K562 (cell line): Measurements from ENCODE around the gene DCUN1D3.
A peak's percentile ranks its signal among the peaks of the same experiment; 100 is the strongest.

Experiments
- E2F6 ChIP-seq, 2 experiments: IDR thresholded peaks; 2 replicates each; pipeline ENCODE4 v1.6.1; 2011; ENCODE audit warnings: borderline replicate concordance in 1 of 2, control low read depth in 1 of 2, low read depth in 1 of 2, low read length in 1 of 2, mild to moderate bottlenecking in 1 of 2, mixed read lengths in 1 of 2, moderate library complexity in 1 of 2; ENCODE audit not compliant: insufficient read depth in 1 of 2, insufficient read length in 1 of 2, poor library complexity in 1 of 2, severe bottlenecking in 1 of 2; ENCODE audit errors: extremely low read depth in 1 of 2
- ELF4 ChIP-seq: fragments of 450-650 bp; formaldehyde crosslinking; IDR thresholded peaks from 2 replicates; pipeline ENCODE4 v1.4.0; 2022; ENCODE audit warnings: missing genetic modification characterization
- ERF ChIP-seq: fragments of 450-650 bp; formaldehyde crosslinking; IDR thresholded peaks from 2 replicates; pipeline ENCODE4 v1.4.0; 2020; ENCODE audit warnings: mild to moderate bottlenecking, mixed read lengths
- ETV6 ChIP-seq, 3 experiments: fragments of 150-350 bp in 1 of 3; sonication (generic) in 1 of 3; formaldehyde crosslinking in 1 of 3; IDR thresholded peaks; 2 replicates each; pipeline versions ENCODE4 v1.6.1 to v1.8.0; 2014 to 2022; ENCODE audit warnings: borderline replicate concordance in 2 of 3, low read depth in 2 of 3, antibody characterized with exemption in 1 of 3, low read length in 1 of 3, mild to moderate bottlenecking in 1 of 3, missing genetic modification reagents in 1 of 3
- FOXA3 ChIP-seq, 2 experiments: fragments of 450-650 bp in 1 of 2; sonication (generic) in 1 of 2; formaldehyde crosslinking; IDR thresholded peaks in 1 of 2; conservative IDR thresholded peaks in 1 of 2; 2 replicates each; pipeline versions ENCODE4 v1.4.0 to v1.8.0; 2020 to 2022; ENCODE audit warnings: mild to moderate bottlenecking in 2 of 2, missing genetic modification reagents in 1 of 2
- NR2C1 ChIP-seq, 2 experiments: fragments of 450-650 bp; IDR thresholded peaks; 2 replicates each; pipeline ENCODE4 v1.6.1; 2017; ENCODE audit warnings: mild to moderate bottlenecking in 2 of 2, antibody characterized with exemption in 1 of 2, inconsistent platforms in 1 of 2, missing compliant biosample characterization in 1 of 2, missing genetic modification characterization in 1 of 2
- POU5F1 ChIP-seq: fragments of 150-350 bp; IDR thresholded peaks from 2 replicates; pipeline ENCODE4 v1.6.1; 2014; ENCODE audit warnings: borderline replicate concordance, low read length, low read depth, mild to moderate bottlenecking; ENCODE audit not compliant: partially characterized antibody
- TAF1 ChIP-seq: IDR thresholded peaks from 2 replicates; pipeline ENCODE4 v1.6.1; 2011; ENCODE audit warnings: mild to moderate bottlenecking, low read length, moderate library complexity; ENCODE audit not compliant: insufficient read depth, control insufficient read depth, severe bottlenecking; ENCODE audit errors: extremely low read depth
- YY1 ChIP-seq, 3 experiments: IDR thresholded peaks; 2 replicates each; pipeline ENCODE4 v1.6.1; 2011; ENCODE audit warnings: low read length in 2 of 3, mild to moderate bottlenecking in 2 of 3, moderate library complexity in 2 of 3, borderline replicate concordance in 1 of 3, control low read depth in 1 of 3, low read depth in 1 of 3; ENCODE audit not compliant: insufficient read depth in 3 of 3, insufficient replicate concordance in 2 of 3, control insufficient read depth in 1 of 3, insufficient read length in 1 of 3; ENCODE audit errors: extremely low read depth in 1 of 3
- TF ChIP-seq, protein P1 (sequence below): fragments of 250-450 bp; sonication (Bioruptor Pico); IDR thresholded peaks from 2 replicates; pipeline ENCODE4 v1.4.0; 2020; ENCODE audit warnings: mild to moderate bottlenecking
- TF ChIP-seq, protein P2 (sequence below): sonication (generic); formaldehyde crosslinking; IDR thresholded peaks from 2 replicates; pipeline ENCODE4 v1.8.1; 2022; ENCODE audit warnings: missing genetic modification reagents
- TF ChIP-seq, protein P3 (sequence below): sonication (generic); formaldehyde crosslinking; IDR thresholded peaks from 2 replicates; pipeline ENCODE4 v1.5.0; 2020; ENCODE audit warnings: missing genetic modification reagents

- TF ChIP-seq POU5F1 (no peak), ERF (CRISPR knock-in tag) (no peak), E2F6 (IDR thresholded peaks at IDR 0.05; ENCODE audit: borderline replicate concordance in 1 of 2, extremely low read depth in 1 of 2, insufficient read depth in 1 of 2, insufficient read length in 1 of 2, low read depth in 1 of 2, low read length in 1 of 2, poor library complexity in 1 of 2, severe bottlenecking in 1 of 2) (no peak), YY1 (IDR thresholded peaks at IDR 0.05; ENCODE audit: borderline replicate concordance in 1 of 3, control insufficient read depth in 1 of 3, extremely low read depth in 1 of 3, insufficient read depth in 3 of 3, insufficient read length in 1 of 3, insufficient replicate concordance in 2 of 3, low read depth in 1 of 3, low read length in 2 of 3) (peak in 1 of 3 experiments; percentile 29), NR2C1 (IDR thresholded peaks at IDR 0.05) (no peak), NR2C1 (tag; IDR thresholded peaks at IDR 0.05) (no peak), TAF1 (no peak), ETV6 (IDR thresholded peaks at IDR 0.05; ENCODE audit: borderline replicate concordance in 1 of 2, low read depth in 2 of 2, low read length in 1 of 2) (no peak), ETV6 (CRISPR knock-in tag; IDR thresholded peaks at IDR 0.05; ENCODE audit: borderline replicate concordance) (no peak), FOXA3 (CRISPR knock-in tag; conservative IDR thresholded peaks at IDR 0.05 in 1 of 2, IDR thresholded peaks at IDR 0.05 in 1 of 2) (no peak), ELF4 (no peak)
- TF ChIP-seq, protein P1, sequence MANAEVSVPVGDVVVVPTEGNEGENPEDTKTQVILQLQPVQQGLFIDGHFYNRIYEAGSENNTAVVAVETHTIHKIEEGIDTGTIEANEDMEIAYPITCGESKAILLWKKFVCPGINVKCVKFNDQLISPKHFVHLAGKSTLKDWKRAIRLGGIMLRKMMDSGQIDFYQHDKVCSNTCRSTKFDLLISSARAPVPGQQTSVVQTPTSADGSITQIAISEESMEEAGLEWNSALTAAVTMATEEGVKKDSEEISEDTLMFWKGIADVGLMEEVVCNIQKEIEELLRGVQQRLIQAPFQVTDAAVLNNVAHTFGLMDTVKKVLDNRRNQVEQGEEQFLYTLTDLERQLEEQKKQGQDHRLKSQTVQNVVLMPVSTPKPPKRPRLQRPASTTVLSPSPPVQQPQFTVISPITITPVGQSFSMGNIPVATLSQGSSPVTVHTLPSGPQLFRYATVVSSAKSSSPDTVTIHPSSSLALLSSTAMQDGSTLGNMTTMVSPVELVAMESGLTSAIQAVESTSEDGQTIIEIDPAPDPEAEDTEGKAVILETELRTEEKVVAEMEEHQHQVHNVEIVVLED (CRISPR knock-in tag): no peak
- TF ChIP-seq, protein P2, sequence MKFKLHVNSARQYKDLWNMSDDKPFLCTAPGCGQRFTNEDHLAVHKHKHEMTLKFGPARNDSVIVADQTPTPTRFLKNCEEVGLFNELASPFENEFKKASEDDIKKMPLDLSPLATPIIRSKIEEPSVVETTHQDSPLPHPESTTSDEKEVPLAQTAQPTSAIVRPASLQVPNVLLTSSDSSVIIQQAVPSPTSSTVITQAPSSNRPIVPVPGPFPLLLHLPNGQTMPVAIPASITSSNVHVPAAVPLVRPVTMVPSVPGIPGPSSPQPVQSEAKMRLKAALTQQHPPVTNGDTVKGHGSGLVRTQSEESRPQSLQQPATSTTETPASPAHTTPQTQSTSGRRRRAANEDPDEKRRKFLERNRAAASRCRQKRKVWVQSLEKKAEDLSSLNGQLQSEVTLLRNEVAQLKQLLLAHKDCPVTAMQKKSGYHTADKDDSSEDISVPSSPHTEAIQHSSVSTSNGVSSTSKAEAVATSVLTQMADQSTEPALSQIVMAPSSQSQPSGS: no peak
- TF ChIP-seq, protein P3, sequence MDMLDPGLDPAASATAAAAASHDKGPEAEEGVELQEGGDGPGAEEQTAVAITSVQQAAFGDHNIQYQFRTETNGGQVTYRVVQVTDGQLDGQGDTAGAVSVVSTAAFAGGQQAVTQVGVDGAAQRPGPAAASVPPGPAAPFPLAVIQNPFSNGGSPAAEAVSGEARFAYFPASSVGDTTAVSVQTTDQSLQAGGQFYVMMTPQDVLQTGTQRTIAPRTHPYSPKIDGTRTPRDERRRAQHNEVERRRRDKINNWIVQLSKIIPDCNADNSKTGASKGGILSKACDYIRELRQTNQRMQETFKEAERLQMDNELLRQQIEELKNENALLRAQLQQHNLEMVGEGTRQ (CRISPR knock-in tag): no peak
Measured at GRCh38 chr16:20866145-20866772, 33.9 kb downstream of the DCUN1D3 start.
